Glutamatergic neuron (in vitro differentiated cells): ENCODE results near the gene ASCL1. TPM values are rescaled to one million over a fixed set of nuclear protein-coding genes. Genes with fewer than 3 reads are reported as not detected.

ENCODE experiments used
- DNase-seq: peaks from one replicate; pipeline ENCODE4 v3.0.0; 2022
- H3K27ac Mint-ChIP-seq: one replicate; pipeline ENCODE4 v1.8.0; 2020; ENCODE audit warnings: mild to moderate bottlenecking, mixed read lengths, inconsistent platforms; ENCODE audit not compliant: unreplicated experiment
- H3K27me3 Mint-ChIP-seq: one replicate; pipeline ENCODE4 v1.8.0; 2020; ENCODE audit warnings: mild to moderate bottlenecking, moderate library complexity, mixed read lengths, inconsistent platforms; ENCODE audit not compliant: unreplicated experiment
- H3K36me3 Mint-ChIP-seq: one replicate; pipeline ENCODE4 v1.8.0; 2020; ENCODE audit warnings: mild to moderate bottlenecking, mixed read lengths, inconsistent platforms; ENCODE audit not compliant: unreplicated experiment
- H3K4me1 Mint-ChIP-seq: one replicate; pipeline ENCODE4 v1.8.0; 2020; ENCODE audit warnings: mild to moderate bottlenecking, low read depth, mixed read lengths, inconsistent platforms; ENCODE audit not compliant: unreplicated experiment
- H3K4me3 Mint-ChIP-seq: one replicate; pipeline ENCODE4 v1.8.0; 2020; ENCODE audit warnings: mild to moderate bottlenecking, mixed read lengths, inconsistent platforms; ENCODE audit not compliant: unreplicated experiment
- H3K9me3 Mint-ChIP-seq: one replicate; pipeline ENCODE4 v1.8.0; 2020; ENCODE audit warnings: mild to moderate bottlenecking, moderate library complexity, mixed read lengths, inconsistent platforms; ENCODE audit not compliant: unreplicated experiment
- CTCF ChIP-seq: fragments of 200-600 bp; sonication (generic); IDR thresholded peaks from one replicate; pipeline ENCODE4 v1.5.0; 2021; ENCODE audit not compliant: partially characterized antibody, unreplicated experiment
- total RNA-seq: library from RNA; stranded (reverse); fragmentation: NEBNext Ultra II Directional; extraction: Animal tissue kit (Norgen Biotek cat#: 25700); gene quantifications from one replicate; pipeline ENCODE4 v1.2.1, GENCODE V29; 2021; ENCODE audit not compliant: unreplicated experiment

ASCL1 gene
- total RNA-seq, 1 donor from 2014 or later, result not detected

- DNase-seq, result no peak
- Mint-ChIP-seq H3K4me3 (no peak overlapping the region), H3K9me3 (no peaks in the 10 kb centered on the region), H3K27me3 (no peaks in the 10 kb centered on the region), H3K36me3 (no peaks in the 10 kb centered on the region), H3K4me1 (no peaks in the 10 kb centered on the region), H3K27ac (no peak overlapping the region)
- TF ChIP-seq CTCF, result no peak
Observed at GRCh38 chr12:102939059-102939458, 18.4 kb upstream of the ASCL1 start.

- no peaks in the 10 kb centered on the region for H3K27me3 Mint-ChIP-seq
- no peak overlapping the region for H3K27ac Mint-ChIP-seq
- DNase-seq, result no peak
- H3K4me3 Mint-ChIP-seq, result no peak overlapping the region
- no peak for TF ChIP-seq CTCF
- H3K36me3 Mint-ChIP-seq, result no peaks in the 10 kb centered on the region
- H3K9me3 Mint-ChIP-seq, result no peaks in the 10 kb centered on the region
- H3K4me1 Mint-ChIP-seq, result no peaks in the 10 kb centered on the region
Observed at GRCh38 chr12:102939670-102940222, 17.7 kb upstream of the ASCL1 start.

GRCh38 chr12:102946042-102946441 lies 11.4 kb upstream of the ASCL1 start:
- Mint-ChIP-seq H3K4me1 (peaks cover 12% of the 10 kb centered on the region), H3K27me3 (peaks cover 5% of the 10 kb centered on the region), H3K27ac (no peak overlapping the region), H3K36me3 (no peaks in the 10 kb centered on the region), H3K4me3 (no peak overlapping the region), H3K9me3 (no peaks in the 10 kb centered on the region)
- TF ChIP-seq CTCF, result no peak
- no peak for DNase-seq

GRCh38 chr12:102948941-102949352 lies 8.5 kb upstream of the ASCL1 start:
- TF ChIP-seq CTCF, result peak; percentile 99
- H3K27me3 Mint-ChIP-seq, result peaks cover 11% of the 10 kb centered on the region
- H3K9me3 Mint-ChIP-seq, result no peaks in the 10 kb centered on the region
- H3K27ac Mint-ChIP-seq, result no peak overlapping the region
- H3K36me3 Mint-ChIP-seq, result no peaks in the 10 kb centered on the region
- peaks cover 15% of the 10 kb centered on the region for H3K4me1 Mint-ChIP-seq
- peak; percentile 84 for DNase-seq
- peak overlapping the region; percentile 46 for H3K4me3 Mint-ChIP-seq

GRCh38 chr12:102950107-102950949 lies 7.1 kb upstream of the ASCL1 start:
- peak; percentile 68 for TF ChIP-seq CTCF
- H3K4me1 Mint-ChIP-seq, result peaks cover 15% of the 10 kb centered on the region
- peak; percentile 74 for DNase-seq
- no peaks in the 10 kb centered on the region for H3K36me3 Mint-ChIP-seq
- H3K4me3 Mint-ChIP-seq, result peak overlapping the region; percentile 88
- H3K9me3 Mint-ChIP-seq, result no peaks in the 10 kb centered on the region
- peaks cover 21% of the 10 kb centered on the region for H3K27me3 Mint-ChIP-seq
- H3K27ac Mint-ChIP-seq, result no peak overlapping the region
